Activated naive CD8-positive, alpha-beta T cell (primary cell): ENCODE results near the gene DMD.

ENCODE experiments used
- H3K27ac Mint-ChIP-seq: one replicate; pipeline ENCODE4 v1.8.0; 2021; ENCODE audit warnings: mixed read lengths
- H3K27me3 Mint-ChIP-seq: one replicate; pipeline ENCODE4 v1.8.0; 2021; ENCODE audit warnings: mixed read lengths
- H3K36me3 Mint-ChIP-seq: one replicate; pipeline ENCODE4 v1.8.0; 2021; ENCODE audit warnings: mixed read lengths
- H3K4me1 Mint-ChIP-seq: one replicate; pipeline ENCODE4 v1.8.0; 2021; ENCODE audit warnings: low read depth, mixed read lengths
- H3K4me3 Mint-ChIP-seq: one replicate; pipeline ENCODE4 v1.8.0; 2021; ENCODE audit warnings: mild to moderate bottlenecking, mixed read lengths
- H3K9me3 Mint-ChIP-seq: one replicate; pipeline ENCODE4 v1.8.0; 2021; ENCODE audit warnings: low read depth, mixed read lengths

The DMD gene

GRCh38 chrX:31071262-31071661 lies 2140.1 kb downstream of the DMD start:
- no peak overlapping the region for H3K27ac Mint-ChIP-seq

GRCh38 chrX:31070057-31070468 lies 2141.3 kb downstream of the DMD start:
- Mint-ChIP-seq H3K36me3 (no peaks in the 10 kb centered on the region), H3K9me3 (peaks cover 4% of the 10 kb centered on the region), H3K4me3 (no peak overlapping the region), H3K27ac (no peak overlapping the region), H3K4me1 (peaks cover 3% of the 10 kb centered on the region), H3K27me3 (no peaks in the 10 kb centered on the region)

More at GRCh38 chrX:31071262-31071661, 2140.1 kb downstream of the DMD start:
- no peak overlapping the region for H3K4me3 Mint-ChIP-seq
- H3K4me1 Mint-ChIP-seq: peaks cover 3% of the 10 kb centered on the region
- no peaks in the 10 kb centered on the region for H3K36me3 Mint-ChIP-seq
- peaks cover 4% of the 10 kb centered on the region for H3K9me3 Mint-ChIP-seq
- no peaks in the 10 kb centered on the region for H3K27me3 Mint-ChIP-seq
